ENCODE measurements around the gene STAT4. TPM values are rescaled to one million over a fixed set of nuclear protein-coding genes. Genes with fewer than 3 reads are reported as not detected.

Gene STAT4
- total RNA-seq, 2 donors from 2014 or later: 3.2 to 8.8 TPM

DNA sequence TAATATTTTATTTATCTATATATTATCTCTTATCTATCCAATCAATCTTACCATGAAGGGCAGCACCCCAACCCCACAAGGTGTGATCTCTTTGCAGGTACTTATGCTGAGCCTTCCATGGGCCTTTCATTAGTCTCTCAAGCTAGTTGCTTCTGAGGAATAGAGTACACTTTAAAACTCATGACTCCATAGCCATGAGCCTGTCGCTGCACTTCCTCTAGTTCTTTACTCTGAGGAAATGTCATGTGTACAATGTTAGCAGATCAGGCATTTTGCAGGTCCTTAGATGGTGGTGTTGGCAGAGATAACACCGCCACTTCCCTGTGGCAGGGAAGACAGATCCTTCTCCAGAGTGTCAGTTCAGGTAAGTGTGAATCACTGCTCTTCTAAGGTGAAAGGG lies 29.5 kb upstream of the STAT4 start:
- Histone ChIP-seq H3K27ac (ENCODE audit: low read depth, low read length) (no peak overlapping the region), H3K4me3 (ENCODE audit: low read length) (no peak overlapping the region), H3K9me3 (ENCODE audit: control insufficient read depth, low read length) (no peaks in the 10 kb centered on the region), H3K4me1 (ENCODE audit: control insufficient read depth, insufficient read depth, low read length) (peaks cover 16% of the 10 kb centered on the region), H3K36me3 (ENCODE audit: control insufficient read depth, insufficient read depth, low read length) (no peaks in the 10 kb centered on the region), H3K9ac (ENCODE audit: extremely low read depth, low read length, poor library complexity, severe bottlenecking) (no peak overlapping the region), H3K27me3 (ENCODE audit: control insufficient read depth, insufficient read depth, low read length, poor library complexity, severe bottlenecking) (no peaks in the 10 kb centered on the region)
- Mint-ChIP-seq H3K9me3 (no peaks in the 10 kb centered on the region), H3K4me1 (peaks cover 56% of the 10 kb centered on the region), H3K27ac (no peak overlapping the region), H3K27me3 (ENCODE audit: insufficient read depth) (no peaks in the 10 kb centered on the region), H3K4me3 (no peak overlapping the region), H3K36me3 (ENCODE audit: low read depth) (no peaks in the 10 kb centered on the region)
- TF ChIP-seq, protein P1, sequence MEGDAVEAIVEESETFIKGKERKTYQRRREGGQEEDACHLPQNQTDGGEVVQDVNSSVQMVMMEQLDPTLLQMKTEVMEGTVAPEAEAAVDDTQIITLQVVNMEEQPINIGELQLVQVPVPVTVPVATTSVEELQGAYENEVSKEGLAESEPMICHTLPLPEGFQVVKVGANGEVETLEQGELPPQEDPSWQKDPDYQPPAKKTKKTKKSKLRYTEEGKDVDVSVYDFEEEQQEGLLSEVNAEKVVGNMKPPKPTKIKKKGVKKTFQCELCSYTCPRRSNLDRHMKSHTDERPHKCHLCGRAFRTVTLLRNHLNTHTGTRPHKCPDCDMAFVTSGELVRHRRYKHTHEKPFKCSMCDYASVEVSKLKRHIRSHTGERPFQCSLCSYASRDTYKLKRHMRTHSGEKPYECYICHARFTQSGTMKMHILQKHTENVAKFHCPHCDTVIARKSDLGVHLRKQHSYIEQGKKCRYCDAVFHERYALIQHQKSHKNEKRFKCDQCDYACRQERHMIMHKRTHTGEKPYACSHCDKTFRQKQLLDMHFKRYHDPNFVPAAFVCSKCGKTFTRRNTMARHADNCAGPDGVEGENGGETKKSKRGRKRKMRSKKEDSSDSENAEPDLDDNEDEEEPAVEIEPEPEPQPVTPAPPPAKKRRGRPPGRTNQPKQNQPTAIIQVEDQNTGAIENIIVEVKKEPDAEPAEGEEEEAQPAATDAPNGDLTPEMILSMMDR (conservative IDR thresholded peaks at IDR 0.05): no peak
- 97 to 100% methylated on average over 1 to 2 of the region's 2 CpGs for WGBS, 2 experiments (ENCODE audit: insufficient coverage in 1 of 2, insufficient read length in 1 of 2)
- DNase-seq: no peak

DNA sequence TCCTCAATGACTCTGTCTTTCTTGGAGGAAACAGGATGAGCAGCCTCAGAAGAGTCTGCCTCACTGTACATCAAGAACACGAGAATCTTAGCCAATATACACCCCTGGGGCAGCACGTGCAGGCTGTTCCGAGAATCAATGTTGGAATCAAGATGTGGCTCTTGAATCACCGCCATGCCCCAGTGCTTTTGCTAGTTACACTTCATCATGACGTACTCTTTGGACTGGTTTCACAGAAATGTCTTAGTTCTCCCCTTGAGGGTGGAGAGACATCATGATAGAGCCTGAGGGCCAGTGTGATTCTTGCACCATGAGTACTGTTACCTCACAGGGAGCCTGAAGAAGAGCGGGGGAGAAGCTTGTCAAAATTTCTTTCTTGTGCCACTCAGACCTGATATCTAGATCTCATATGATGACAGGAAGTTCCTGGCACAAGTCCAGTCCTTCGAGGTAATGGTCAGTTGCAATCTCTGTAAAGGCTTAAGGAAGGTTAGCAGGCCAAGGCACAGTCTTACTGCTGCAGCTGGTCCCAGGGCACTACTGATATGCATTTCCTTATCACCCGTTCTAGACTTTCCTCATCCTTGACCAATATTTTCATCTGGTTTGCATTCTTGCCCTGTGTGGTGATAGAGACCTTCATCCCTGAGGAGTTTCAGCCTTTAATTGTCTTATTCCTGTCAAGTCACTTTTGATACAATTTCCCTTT lies 28.2 kb upstream of the STAT4 start:
- 94 to 96% methylated on average over 8 of the region's 8 CpGs for WGBS, 2 experiments (ENCODE audit: insufficient coverage in 1 of 2, insufficient read length in 1 of 2)
- no peaks in the 10 kb centered on the region for H3K36me3 Mint-ChIP-seq (ENCODE audit: low read depth)

DNA sequence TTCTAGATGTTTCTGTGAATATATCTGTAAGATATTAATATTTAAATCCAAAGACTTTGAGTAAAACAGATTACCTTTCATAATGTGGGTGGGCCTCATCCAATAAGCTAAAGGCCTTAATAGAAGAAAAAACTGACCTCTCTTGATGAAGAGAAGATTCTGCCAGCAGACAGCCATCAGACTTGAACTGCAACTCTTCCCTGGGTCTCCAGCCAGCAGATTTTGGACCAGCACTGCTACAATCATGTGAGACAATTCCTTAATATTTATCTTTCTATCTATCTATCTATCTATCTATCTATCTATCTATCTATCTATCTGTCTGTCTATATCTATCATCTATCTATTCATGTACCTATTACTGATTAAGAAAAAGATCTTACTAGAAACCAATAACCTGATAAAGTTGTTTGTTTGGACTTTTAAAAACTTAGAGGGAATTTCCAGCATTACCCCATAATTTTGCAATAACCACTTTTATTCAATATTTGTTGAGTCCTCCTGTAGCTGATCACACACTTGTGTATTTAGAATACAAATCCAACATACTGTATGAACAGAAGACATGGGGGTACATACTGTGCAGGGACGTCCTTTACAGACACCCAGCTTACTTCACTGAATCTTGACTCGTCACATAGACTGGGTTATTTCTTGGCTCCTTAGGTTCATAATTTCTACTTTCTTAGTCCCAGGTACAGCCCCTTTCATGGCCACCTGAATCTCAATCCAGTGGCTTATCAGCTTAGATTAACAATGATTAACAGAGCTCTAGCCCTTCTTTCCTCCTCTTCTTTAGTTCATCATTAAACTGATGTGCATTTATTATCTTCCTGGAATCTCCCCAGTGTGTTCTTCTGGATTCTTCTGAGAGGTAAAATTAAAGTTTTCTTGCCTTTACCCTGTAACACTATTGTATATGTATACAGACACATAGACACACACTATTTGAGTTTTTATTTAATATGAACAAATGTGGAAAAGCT lies 27.2 kb upstream of the STAT4 start:
- no peaks in the 10 kb centered on the region for H3K9me3 Mint-ChIP-seq
- DNase-seq: no peak
- 96% methylated on average over 2 of the region's 2 CpGs; no CpG with 5 or more reads in 1 of the 2 experiments for WGBS, 2 experiments (ENCODE audit: insufficient coverage in 1 of 2, insufficient read length in 1 of 2)
- no peak overlapping the region for H3K27ac Mint-ChIP-seq
- H3K4me1 Mint-ChIP-seq: peaks cover 55% of the 10 kb centered on the region
- no peaks in the 10 kb centered on the region for H3K27me3 Mint-ChIP-seq (ENCODE audit: insufficient read depth)
- Histone ChIP-seq H3K27me3 (ENCODE audit: control insufficient read depth, insufficient read depth, low read length, poor library complexity, severe bottlenecking) (no peaks in the 10 kb centered on the region), H3K4me1 (ENCODE audit: control insufficient read depth, insufficient read depth, low read length) (peaks cover 14% of the 10 kb centered on the region), H3K4me3 (ENCODE audit: low read length) (no peak overlapping the region), H3K9ac (ENCODE audit: extremely low read depth, low read length, poor library complexity, severe bottlenecking) (no peak overlapping the region), H3K36me3 (ENCODE audit: control insufficient read depth, insufficient read depth, low read length) (no peaks in the 10 kb centered on the region), H3K9me3 (ENCODE audit: control insufficient read depth, low read length) (no peaks in the 10 kb centered on the region), H3K27ac (ENCODE audit: low read depth, low read length) (no peak overlapping the region)
- no peaks in the 10 kb centered on the region for H3K36me3 Mint-ChIP-seq (ENCODE audit: low read depth)
- TF ChIP-seq, protein P1 (conservative IDR thresholded peaks at IDR 0.05): no peak
- no peak overlapping the region for H3K4me3 Mint-ChIP-seq

More for the DNA sequence above, 28.2 kb upstream of the STAT4 start:
- H3K27me3 ChIP-seq (ENCODE audit: control insufficient read depth, insufficient read depth, low read length, poor library complexity, severe bottlenecking): no peaks in the 10 kb centered on the region
- H3K9me3 ChIP-seq (ENCODE audit: control insufficient read depth, low read length): no peaks in the 10 kb centered on the region
- no peak overlapping the region for H3K27ac ChIP-seq (ENCODE audit: low read depth, low read length)
- TF ChIP-seq, protein P1 (conservative IDR thresholded peaks at IDR 0.05): no peak
- DNase-seq: no peak
- no peaks in the 10 kb centered on the region for H3K27me3 Mint-ChIP-seq (ENCODE audit: insufficient read depth)
- peaks cover 16% of the 10 kb centered on the region for H3K4me1 ChIP-seq (ENCODE audit: control insufficient read depth, insufficient read depth, low read length)
- peaks cover 61% of the 10 kb centered on the region for H3K4me1 Mint-ChIP-seq
- no peak overlapping the region for H3K4me3 ChIP-seq (ENCODE audit: low read length)
- H3K27ac Mint-ChIP-seq: no peak overlapping the region
- H3K9ac ChIP-seq (ENCODE audit: extremely low read depth, low read length, poor library complexity, severe bottlenecking): no peak overlapping the region
- H3K9me3 Mint-ChIP-seq: no peaks in the 10 kb centered on the region
- H3K4me3 Mint-ChIP-seq: no peak overlapping the region
- no peaks in the 10 kb centered on the region for H3K36me3 ChIP-seq (ENCODE audit: control insufficient read depth, insufficient read depth, low read length)
